GM19193 (cell line): ENCODE data around the gene ADCY6.

ENCODE experiments used
- POLR2A ChIP-seq: IDR thresholded peaks from 4 replicates; pipeline ENCODE4 v1.6.1; 2011; ENCODE audit not compliant: insufficient read depth, insufficient read length; ENCODE audit errors: extremely low read depth

ADCY6 gene

GRCh38 chr12:48765753-48766162 is 23.1 kb downstream of the ADCY6 start:
- no peak for TF ChIP-seq POLR2A

GRCh38 chr12:48764521-48764920 is 24.4 kb downstream of the ADCY6 start:
- TF ChIP-seq POLR2A, result no peak

DNA sequence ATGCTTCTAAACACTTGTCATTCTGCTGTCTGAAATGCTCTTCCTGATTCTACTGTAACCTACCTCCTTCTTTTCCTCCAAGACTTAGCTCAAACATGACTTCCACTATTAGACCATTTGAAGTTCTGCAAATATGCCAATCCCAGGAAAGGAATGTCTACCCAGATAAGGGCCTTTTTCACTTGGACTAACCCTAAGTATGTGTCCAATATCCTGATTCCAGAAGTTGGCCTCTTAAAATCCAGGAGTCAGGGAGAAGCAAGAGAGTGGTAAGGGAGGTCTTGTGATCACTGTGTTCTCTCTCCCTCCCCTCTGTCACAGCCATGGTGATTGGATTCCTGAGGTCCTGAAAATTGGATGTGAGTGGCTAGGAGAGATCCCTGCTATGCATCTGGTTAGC is 30.2 kb downstream of the ADCY6 start:
- no peak for TF ChIP-seq POLR2A

GRCh38 chr12:48758186-48758585 is 30.7 kb downstream of the ADCY6 start:
- TF ChIP-seq POLR2A, result no peak

- TF ChIP-seq POLR2A, result no peak
These were observed 38.0 kb downstream of the ADCY6 start for GRCh38 chr12:48750769-48751356.

- TF ChIP-seq POLR2A, result no peak
These were observed 38.7 kb downstream of the ADCY6 start for GRCh38 chr12:48750215-48750614.

DNA sequence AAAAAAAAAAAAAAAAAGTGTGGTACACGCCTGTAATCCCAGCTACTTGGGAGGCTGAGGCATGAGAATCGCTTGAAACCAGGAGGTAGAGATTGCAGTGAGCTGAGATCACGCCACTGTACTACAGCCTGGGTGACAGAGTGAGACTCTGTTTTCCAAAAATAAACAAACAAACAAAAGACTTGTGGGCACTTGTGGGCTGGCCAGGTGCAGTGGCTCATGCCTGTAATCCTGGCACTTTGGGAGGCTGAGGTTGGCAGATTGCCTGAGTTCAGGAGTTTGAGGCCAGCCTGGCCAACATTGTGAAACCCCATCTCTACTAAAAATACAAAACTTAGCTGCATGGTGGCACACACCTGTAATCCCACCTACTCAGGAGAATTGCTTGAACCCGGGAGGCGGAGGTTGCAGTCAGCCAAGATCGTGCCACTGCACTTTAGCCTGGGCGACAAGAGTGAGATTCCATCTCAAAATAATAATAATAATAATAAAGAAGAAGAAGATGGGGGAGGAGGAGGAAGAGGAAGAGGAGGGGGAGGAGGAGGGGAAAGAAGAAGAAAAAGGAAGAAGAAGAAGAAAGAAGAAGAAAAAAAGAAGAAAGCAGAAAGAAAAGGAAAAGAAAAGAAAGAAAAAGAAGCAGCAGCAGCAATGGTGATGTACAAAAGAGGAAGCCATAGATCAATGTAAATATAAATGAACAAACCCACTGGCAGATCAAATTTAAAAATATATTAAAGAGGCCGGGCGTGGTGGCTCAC is 44.5 kb downstream of the ADCY6 start:
- no peak for TF ChIP-seq POLR2A

GRCh38 chr12:48739618-48740269 is 49.1 kb downstream of the ADCY6 start:
- TF ChIP-seq POLR2A, result no peak

DNA sequence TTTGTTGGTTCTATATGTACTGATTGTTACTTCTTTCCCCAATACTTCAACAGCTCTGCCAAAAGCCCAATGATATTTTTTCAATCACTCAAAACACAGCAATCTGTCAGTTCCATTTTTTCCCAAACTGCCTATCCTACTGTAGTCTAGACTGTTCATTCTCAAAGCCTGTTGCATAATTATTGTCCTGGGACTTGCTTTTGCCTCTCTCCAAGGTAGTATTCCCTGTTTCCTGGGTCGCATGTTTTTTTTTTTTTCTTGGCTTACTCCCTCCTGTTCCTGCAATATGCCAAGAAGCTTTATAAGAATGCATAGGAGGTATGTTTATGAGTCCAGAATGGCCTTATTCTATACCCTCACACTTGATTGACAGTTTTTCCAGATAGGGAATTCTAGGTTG is 52.4 kb downstream of the ADCY6 start:
- no peak for TF ChIP-seq POLR2A

DNA sequence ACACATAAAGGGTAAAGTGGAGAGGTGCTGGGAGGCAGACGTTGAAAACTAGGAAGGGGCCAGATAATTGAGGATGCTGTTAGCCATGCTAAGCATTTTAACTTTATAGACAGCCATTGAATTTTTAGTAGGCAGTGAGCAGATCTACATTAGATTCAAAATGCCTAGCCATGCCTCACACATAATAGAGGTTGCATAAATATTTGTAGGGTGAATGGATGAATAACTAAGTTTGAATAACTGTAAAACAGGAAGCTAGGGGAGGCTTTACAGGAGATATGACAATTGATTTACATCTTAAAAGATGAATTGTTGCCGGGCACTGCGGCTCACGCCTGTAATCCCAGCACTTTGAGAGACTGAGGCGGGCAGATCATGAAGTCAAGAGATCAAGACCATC is 60.1 kb downstream of the ADCY6 start:
- no peak for TF ChIP-seq POLR2A

GRCh38 chr12:48717252-48717695 is 71.6 kb downstream of the ADCY6 start:
- TF ChIP-seq POLR2A, result no peak

- peak; percentile 84 for TF ChIP-seq POLR2A
These were observed 72.2 kb downstream of the ADCY6 start, which contains the start of gene CCNT1 for GRCh38 chr12:48716493-48717251. TSS of gene CCNT1 (minus strand) at chr12:48716707. CDS start at chr12:48716675, 32 bp downstream.
